ENCODE data around the gene TM4SF1.

Gene TM4SF1

GRCh38 chr3:149409351-149409750, 31.9 kb upstream of the TM4SF1 start:
- Histone ChIP-seq H3K36me3 (ENCODE audit: insufficient read depth, low read length) (no peaks in the 10 kb centered on the region), H3K27me3 (ENCODE audit: insufficient read depth, low read length) (no peaks in the 10 kb centered on the region), H3K4me3 (ENCODE audit: low read depth, low read length) (no peak overlapping the region), H3K27ac (ENCODE audit: low read depth, low read length) (no peak overlapping the region), H2AFZ (ENCODE audit: low read length, unreplicated experiment) (no peak overlapping the region), H3K79me2 (ENCODE audit: control insufficient read depth, insufficient read depth, low read length, unreplicated experiment) (no peaks in the 10 kb centered on the region), H3K4me1 (ENCODE audit: control insufficient read depth, insufficient read depth, low read length, unreplicated experiment) (peaks cover under 1% of the 10 kb centered on the region)

GRCh38 chr3:149407898-149408297, 30.4 kb upstream of the TM4SF1 start:
- Histone ChIP-seq H3K36me3 (ENCODE audit: insufficient read depth, low read length) (no peaks in the 10 kb centered on the region), H3K27ac (ENCODE audit: low read depth, low read length) (no peak overlapping the region), H3K79me2 (ENCODE audit: control insufficient read depth, insufficient read depth, low read length, unreplicated experiment) (no peaks in the 10 kb centered on the region), H2AFZ (ENCODE audit: low read length, unreplicated experiment) (no peak overlapping the region), H3K27me3 (ENCODE audit: insufficient read depth, low read length) (no peaks in the 10 kb centered on the region), H3K4me1 (ENCODE audit: control insufficient read depth, insufficient read depth, low read length, unreplicated experiment) (no peaks in the 10 kb centered on the region), H3K4me3 (ENCODE audit: low read depth, low read length) (no peak overlapping the region)

DNA sequence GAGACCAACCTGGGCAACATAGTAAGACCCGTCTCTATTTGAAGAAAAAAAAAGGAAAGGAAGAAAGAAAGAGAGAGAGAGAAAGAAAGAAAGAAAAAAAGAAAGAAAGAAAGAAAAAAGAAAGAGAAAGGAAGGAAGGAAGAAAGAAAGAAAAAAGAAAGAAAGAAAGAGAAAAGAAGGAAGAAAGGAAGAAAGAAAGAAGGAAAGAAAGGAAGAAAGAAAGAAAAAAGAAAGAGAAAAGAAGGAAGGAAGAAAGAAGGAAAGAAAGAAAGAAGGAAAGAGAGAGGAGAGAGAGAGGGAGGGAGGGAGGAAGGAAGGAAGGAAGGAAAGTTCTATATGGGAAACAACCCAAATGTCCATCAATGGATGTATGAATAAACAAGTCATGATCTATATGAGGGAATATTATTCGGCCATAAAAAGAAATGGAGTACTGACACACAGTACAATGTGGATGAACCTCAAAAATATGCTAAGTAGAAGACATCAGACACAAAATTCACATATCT, 28.8 kb upstream of the TM4SF1 start:
- Histone ChIP-seq H3K4me3 (ENCODE audit: low read depth, low read length) (no peak overlapping the region), H3K27ac (ENCODE audit: low read depth, low read length) (no peak overlapping the region), H3K27me3 (ENCODE audit: insufficient read depth, low read length) (no peaks in the 10 kb centered on the region), H3K4me1 (ENCODE audit: control insufficient read depth, insufficient read depth, low read length, unreplicated experiment) (peaks cover 14% of the 10 kb centered on the region), H2AFZ (ENCODE audit: low read length, unreplicated experiment) (no peak overlapping the region), H3K36me3 (ENCODE audit: insufficient read depth, low read length) (no peaks in the 10 kb centered on the region), H3K79me2 (ENCODE audit: control insufficient read depth, insufficient read depth, low read length, unreplicated experiment) (no peaks in the 10 kb centered on the region)

DNA sequence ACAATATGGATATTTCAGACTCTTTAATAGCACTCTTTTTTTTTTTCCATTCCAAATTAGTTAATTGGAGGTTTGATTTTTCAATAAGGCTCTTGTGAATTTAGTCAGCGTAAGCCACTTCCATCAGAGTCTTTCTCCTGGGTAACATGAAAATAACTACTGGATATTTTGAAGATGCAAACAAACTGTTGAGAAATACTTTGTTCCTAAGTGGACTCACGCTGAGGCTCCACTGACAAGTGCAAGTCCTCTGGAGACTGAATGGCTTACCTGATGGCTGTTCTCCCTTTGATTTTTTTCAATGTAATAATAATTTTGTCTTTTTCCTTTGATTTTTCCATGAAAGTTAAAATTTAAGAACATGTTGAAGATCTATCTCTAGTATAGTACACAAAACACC, 26.0 kb upstream of the TM4SF1 start:
- Histone ChIP-seq H3K27ac (ENCODE audit: low read depth, low read length) (no peak overlapping the region), H3K4me3 (ENCODE audit: low read depth, low read length) (no peak overlapping the region), H3K36me3 (ENCODE audit: insufficient read depth, low read length) (no peaks in the 10 kb centered on the region; the same call in 1 of the 2 replicates), H3K27me3 (ENCODE audit: insufficient read depth, low read length) (no peaks in the 10 kb centered on the region), H3K4me1 (ENCODE audit: control insufficient read depth, insufficient read depth, low read length, unreplicated experiment) (peaks cover 20% of the 10 kb centered on the region), H2AFZ (ENCODE audit: low read length, unreplicated experiment) (no peak overlapping the region), H3K79me2 (ENCODE audit: control insufficient read depth, insufficient read depth, low read length, unreplicated experiment) (no peaks in the 10 kb centered on the region)

DNA sequence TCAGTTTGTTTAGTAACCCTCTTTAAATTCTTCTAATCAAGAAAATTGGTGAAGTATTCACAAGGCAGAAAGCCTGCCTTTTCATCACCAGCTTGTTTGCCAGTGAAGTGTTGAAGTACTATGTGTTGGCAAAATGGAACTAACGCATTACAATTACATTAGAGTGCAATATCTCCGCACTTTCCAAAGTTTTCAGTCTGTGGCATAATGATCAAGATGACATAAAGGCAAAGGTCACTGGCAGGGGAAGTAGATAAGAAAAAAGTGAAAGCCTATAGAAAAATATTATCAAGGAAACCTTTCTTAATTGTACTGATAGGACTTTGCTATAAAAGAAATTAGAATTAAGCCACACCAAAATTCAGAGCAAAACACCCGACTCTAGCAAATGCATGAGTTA, 25.0 kb upstream of the TM4SF1 start:
- Histone ChIP-seq H3K79me2 (ENCODE audit: control insufficient read depth, insufficient read depth, low read length, unreplicated experiment) (no peaks in the 10 kb centered on the region), H3K27ac (ENCODE audit: low read depth, low read length) (peak overlapping the region; percentile 89), H3K4me1 (ENCODE audit: control insufficient read depth, insufficient read depth, low read length, unreplicated experiment) (peaks cover 20% of the 10 kb centered on the region)

DNA sequence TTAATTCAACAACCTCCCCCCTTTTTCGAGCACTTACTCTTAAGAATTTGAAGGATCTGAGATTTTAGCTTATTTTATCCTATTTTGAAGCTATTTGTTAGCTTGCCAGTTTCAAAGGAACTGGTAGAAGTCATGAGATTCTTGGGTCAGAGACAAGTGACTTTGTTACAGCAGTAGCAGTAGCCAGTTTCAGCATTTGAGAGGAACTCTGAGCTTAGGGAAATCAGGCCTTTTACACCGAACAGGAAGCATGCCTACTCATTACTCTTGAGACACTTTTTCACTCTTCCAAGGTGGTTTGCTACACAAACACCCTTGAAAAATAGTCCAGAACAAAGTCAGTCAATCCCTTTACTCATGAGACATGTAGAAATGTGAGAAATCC, 24.5 kb upstream of the TM4SF1 start:
- Histone ChIP-seq H3K27ac (ENCODE audit: low read depth, low read length) (peak overlapping the region; percentile 89), H3K79me2 (ENCODE audit: control insufficient read depth, insufficient read depth, low read length, unreplicated experiment) (no peaks in the 10 kb centered on the region), H3K4me1 (ENCODE audit: control insufficient read depth, insufficient read depth, low read length, unreplicated experiment) (peaks cover 20% of the 10 kb centered on the region), H3K4me3 (ENCODE audit: low read depth, low read length) (peak overlapping the region; percentile 26; the same call in 1 of the 2 replicates), H3K36me3 (ENCODE audit: insufficient read depth, low read length) (no peaks in the 10 kb centered on the region; the same call in 1 of the 2 replicates), H3K27me3 (ENCODE audit: insufficient read depth, low read length) (no peaks in the 10 kb centered on the region), H2AFZ (ENCODE audit: low read length, unreplicated experiment) (no peak overlapping the region)

More for the DNA sequence above, 25.0 kb upstream of the TM4SF1 start:
- no peaks in the 10 kb centered on the region; the same call in 1 of the 2 replicates for H3K36me3 ChIP-seq (ENCODE audit: insufficient read depth, low read length)
- H3K27me3 ChIP-seq (ENCODE audit: insufficient read depth, low read length), result no peaks in the 10 kb centered on the region
- H2AFZ ChIP-seq (ENCODE audit: low read length, unreplicated experiment), result no peak overlapping the region
- peak overlapping the region; percentile 26; the same call in 1 of the 2 replicates for H3K4me3 ChIP-seq (ENCODE audit: low read depth, low read length)

GRCh38 chr3:149401212-149401925, 23.9 kb upstream of the TM4SF1 start:
- H3K27ac ChIP-seq (ENCODE audit: low read depth, low read length), result peak overlapping the region; percentile 89
- no peaks in the 10 kb centered on the region; the same call in 1 of the 2 replicates for H3K36me3 ChIP-seq (ENCODE audit: insufficient read depth, low read length)
- peak overlapping the region; percentile 26; the same call in 1 of the 2 replicates for H3K4me3 ChIP-seq (ENCODE audit: low read depth, low read length)
- no peak overlapping the region for H2AFZ ChIP-seq (ENCODE audit: low read length, unreplicated experiment)
- no peaks in the 10 kb centered on the region for H3K27me3 ChIP-seq (ENCODE audit: insufficient read depth, low read length)
- no peaks in the 10 kb centered on the region for H3K79me2 ChIP-seq (ENCODE audit: control insufficient read depth, insufficient read depth, low read length, unreplicated experiment)
- H3K4me1 ChIP-seq (ENCODE audit: control insufficient read depth, insufficient read depth, low read length, unreplicated experiment), result peaks cover 21% of the 10 kb centered on the region

DNA sequence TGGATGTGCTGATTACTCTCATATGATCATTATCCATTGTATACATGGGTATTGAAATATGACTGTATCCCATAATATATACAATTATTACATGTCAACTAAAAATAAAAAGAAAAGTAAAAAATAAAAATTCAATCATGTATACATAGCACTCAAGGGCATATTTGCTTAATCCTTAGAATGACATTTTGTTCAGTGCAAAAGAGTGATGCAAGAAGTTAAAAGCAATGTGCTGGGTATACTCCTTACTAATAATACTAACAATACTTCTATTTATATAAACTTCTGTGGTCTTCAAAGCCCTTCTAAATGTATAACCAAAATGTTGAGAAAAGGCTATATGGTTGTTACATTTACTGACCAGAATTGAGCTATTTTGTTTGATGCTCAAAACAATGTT, 23.2 kb upstream of the TM4SF1 start:
- Histone ChIP-seq H3K27me3 (ENCODE audit: insufficient read depth, low read length) (no peaks in the 10 kb centered on the region), H3K4me3 (ENCODE audit: low read depth, low read length) (peak overlapping the region; percentile 24; the same call in 1 of the 2 replicates), H2AFZ (ENCODE audit: low read length, unreplicated experiment) (no peak overlapping the region), H3K4me1 (ENCODE audit: control insufficient read depth, insufficient read depth, low read length, unreplicated experiment) (peaks cover 28% of the 10 kb centered on the region), H3K27ac (ENCODE audit: low read depth, low read length) (peak overlapping the region; percentile 89), H3K36me3 (ENCODE audit: insufficient read depth, low read length) (no peaks in the 10 kb centered on the region; the same call in 1 of the 2 replicates), H3K79me2 (ENCODE audit: control insufficient read depth, insufficient read depth, low read length, unreplicated experiment) (no peaks in the 10 kb centered on the region)

GRCh38 chr3:149398296-149398695, 20.8 kb upstream of the TM4SF1 start:
- H3K79me2 ChIP-seq (ENCODE audit: control insufficient read depth, insufficient read depth, low read length, unreplicated experiment), result no peaks in the 10 kb centered on the region
- H3K27ac ChIP-seq (ENCODE audit: low read depth, low read length), result no peak overlapping the region

DNA sequence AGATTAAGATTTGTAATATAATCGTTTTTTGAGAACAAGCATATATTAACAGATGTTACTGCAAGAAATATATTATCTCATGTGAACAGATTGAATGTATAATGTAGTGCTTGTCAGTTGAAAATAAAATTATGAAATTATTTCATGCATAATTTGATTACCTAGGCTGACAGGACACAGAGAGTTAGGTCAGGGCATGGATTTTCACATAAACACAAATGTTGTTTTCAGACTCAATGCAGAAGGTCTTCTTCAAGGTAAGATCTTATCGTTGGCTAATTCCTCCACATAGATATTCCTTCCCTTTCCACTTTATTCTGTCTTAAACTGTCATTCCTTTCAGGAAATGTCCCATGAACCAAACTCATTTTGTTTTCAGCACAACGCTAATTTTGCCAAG, 20.1 kb upstream of the TM4SF1 start:
- H3K27me3 ChIP-seq (ENCODE audit: insufficient read depth, low read length), result no peaks in the 10 kb centered on the region
- no peaks in the 10 kb centered on the region for H3K79me2 ChIP-seq (ENCODE audit: control insufficient read depth, insufficient read depth, low read length, unreplicated experiment)
- H2AFZ ChIP-seq (ENCODE audit: low read length, unreplicated experiment), result no peak overlapping the region
- H3K4me1 ChIP-seq (ENCODE audit: control insufficient read depth, insufficient read depth, low read length, unreplicated experiment), result peaks cover 50% of the 10 kb centered on the region
- H3K36me3 ChIP-seq (ENCODE audit: insufficient read depth, low read length), result no peaks in the 10 kb centered on the region; the same call in 1 of the 2 replicates
- no peak overlapping the region for H3K4me3 ChIP-seq (ENCODE audit: low read depth, low read length)
- H3K27ac ChIP-seq (ENCODE audit: low read depth, low read length), result no peak overlapping the region

More at GRCh38 chr3:149398296-149398695, 20.8 kb upstream of the TM4SF1 start:
- Histone ChIP-seq H3K36me3 (ENCODE audit: insufficient read depth, low read length) (no peaks in the 10 kb centered on the region; the same call in 1 of the 2 replicates), H3K4me3 (ENCODE audit: low read depth, low read length) (no peak overlapping the region), H2AFZ (ENCODE audit: low read length, unreplicated experiment) (no peak overlapping the region), H3K27me3 (ENCODE audit: insufficient read depth, low read length) (no peaks in the 10 kb centered on the region), H3K4me1 (ENCODE audit: control insufficient read depth, insufficient read depth, low read length, unreplicated experiment) (peaks cover 50% of the 10 kb centered on the region)

GRCh38 chr3:149396476-149396875, 19.0 kb upstream of the TM4SF1 start:
- Histone ChIP-seq H2AFZ (ENCODE audit: low read length, unreplicated experiment) (no peak overlapping the region), H3K36me3 (ENCODE audit: insufficient read depth, low read length) (no peaks in the 10 kb centered on the region; the same call in 1 of the 2 replicates), H3K4me3 (ENCODE audit: low read depth, low read length) (no peak overlapping the region), H3K27me3 (ENCODE audit: insufficient read depth, low read length) (no peaks in the 10 kb centered on the region), H3K4me1 (ENCODE audit: control insufficient read depth, insufficient read depth, low read length, unreplicated experiment) (peaks cover 40% of the 10 kb centered on the region), H3K79me2 (ENCODE audit: control insufficient read depth, insufficient read depth, low read length, unreplicated experiment) (no peaks in the 10 kb centered on the region), H3K27ac (ENCODE audit: low read depth, low read length) (peak overlapping the region; percentile 90)

All from ACC112 (cell line).